Measurements from ENCODE around the gene CNTN1.

CNTN1 gene

GRCh38 chr12:41120211-41120610 is 428.0 kb downstream of the CNTN1 start:
- no peak for TF ChIP-seq CTCF (IDR thresholded peaks at IDR 0.05; ENCODE audit: low read length, missing control alignments)
- no peak for DNase-seq (ENCODE audit: low read depth)
- H3K4me3 ChIP-seq (replicated peaks; ENCODE audit: low read depth, low read length): no peak overlapping the region

- TF ChIP-seq CTCF (IDR thresholded peaks at IDR 0.05; ENCODE audit: low read length, missing control alignments): no peak
- H3K4me3 ChIP-seq (replicated peaks; ENCODE audit: low read depth, low read length): no peak overlapping the region
- no peak for DNase-seq (ENCODE audit: low read depth)
These were observed 429.1 kb downstream of the CNTN1 start for GRCh38 chr12:41121374-41121773.
